Glutamatergic neuron (in vitro differentiated cells): Measurements from ENCODE around the gene PRKD3. TPM values are rescaled to one million over a fixed set of nuclear protein-coding genes. Genes with fewer than 3 reads are reported as not detected.

Source experiments
- DNase-seq: peaks from one replicate; pipeline ENCODE4 v3.0.0; 2022
- H3K27ac Mint-ChIP-seq: one replicate; pipeline ENCODE4 v1.8.0; 2020; ENCODE audit warnings: mild to moderate bottlenecking, mixed read lengths, inconsistent platforms; ENCODE audit not compliant: unreplicated experiment
- H3K27me3 Mint-ChIP-seq: one replicate; pipeline ENCODE4 v1.8.0; 2020; ENCODE audit warnings: mild to moderate bottlenecking, moderate library complexity, mixed read lengths, inconsistent platforms; ENCODE audit not compliant: unreplicated experiment
- H3K36me3 Mint-ChIP-seq: one replicate; pipeline ENCODE4 v1.8.0; 2020; ENCODE audit warnings: mild to moderate bottlenecking, mixed read lengths, inconsistent platforms; ENCODE audit not compliant: unreplicated experiment
- H3K4me1 Mint-ChIP-seq: one replicate; pipeline ENCODE4 v1.8.0; 2020; ENCODE audit warnings: mild to moderate bottlenecking, low read depth, mixed read lengths, inconsistent platforms; ENCODE audit not compliant: unreplicated experiment
- H3K4me3 Mint-ChIP-seq: one replicate; pipeline ENCODE4 v1.8.0; 2020; ENCODE audit warnings: mild to moderate bottlenecking, mixed read lengths, inconsistent platforms; ENCODE audit not compliant: unreplicated experiment
- H3K9me3 Mint-ChIP-seq: one replicate; pipeline ENCODE4 v1.8.0; 2020; ENCODE audit warnings: mild to moderate bottlenecking, moderate library complexity, mixed read lengths, inconsistent platforms; ENCODE audit not compliant: unreplicated experiment
- CTCF ChIP-seq: fragments of 200-600 bp; sonication (generic); IDR thresholded peaks from one replicate; pipeline ENCODE4 v1.5.0; 2021; ENCODE audit not compliant: partially characterized antibody, unreplicated experiment
- total RNA-seq: library from RNA; stranded (reverse); fragmentation: NEBNext Ultra II Directional; extraction: Animal tissue kit (Norgen Biotek cat#: 25700); gene quantifications from one replicate; pipeline ENCODE4 v1.2.1, GENCODE V29; 2021; ENCODE audit not compliant: unreplicated experiment

The PRKD3 gene
- total RNA-seq, 1 donor from 2014 or later = 47.9 TPM

GRCh38 chr2:37354531-37354930 is 29.9 kb upstream of the PRKD3 start:
- Mint-ChIP-seq H3K4me3 (no peak overlapping the region), H3K36me3 (no peaks in the 10 kb centered on the region), H3K27ac (no peak overlapping the region), H3K9me3 (peaks cover 2% of the 10 kb centered on the region), H3K27me3 (no peaks in the 10 kb centered on the region), H3K4me1 (peaks cover 19% of the 10 kb centered on the region)
- TF ChIP-seq CTCF = no peak
- DNase-seq = no peak

GRCh38 chr2:37350034-37350433 is 25.4 kb upstream of the PRKD3 start:
- H3K36me3 Mint-ChIP-seq = no peaks in the 10 kb centered on the region
- peak; percentile 22 for DNase-seq
- H3K4me3 Mint-ChIP-seq = peak overlapping the region; percentile 62
- H3K4me1 Mint-ChIP-seq = peaks cover 23% of the 10 kb centered on the region
- H3K9me3 Mint-ChIP-seq = no peaks in the 10 kb centered on the region
- H3K27me3 Mint-ChIP-seq = peaks cover 6% of the 10 kb centered on the region
- peak overlapping the region; percentile 76 for H3K27ac Mint-ChIP-seq
- TF ChIP-seq CTCF = no peak

GRCh38 chr2:37349231-37349860 is 24.7 kb upstream of the PRKD3 start:
- no peak for DNase-seq
- Mint-ChIP-seq H3K27me3 (peaks cover 6% of the 10 kb centered on the region), H3K36me3 (no peaks in the 10 kb centered on the region), H3K27ac (peak overlapping the region; percentile 43), H3K4me3 (no peak overlapping the region), H3K4me1 (peaks cover 23% of the 10 kb centered on the region), H3K9me3 (peaks cover 1% of the 10 kb centered on the region)
- TF ChIP-seq CTCF = no peak

GRCh38 chr2:37348155-37348554 is 23.5 kb upstream of the PRKD3 start:
- H3K4me1 Mint-ChIP-seq = peaks cover 23% of the 10 kb centered on the region
- no peak for TF ChIP-seq CTCF
- H3K4me3 Mint-ChIP-seq = no peak overlapping the region
- DNase-seq = no peak
- H3K27ac Mint-ChIP-seq = no peak overlapping the region
- H3K27me3 Mint-ChIP-seq = peaks cover 9% of the 10 kb centered on the region
- no peaks in the 10 kb centered on the region for H3K36me3 Mint-ChIP-seq
- peaks cover 2% of the 10 kb centered on the region for H3K9me3 Mint-ChIP-seq

- Mint-ChIP-seq H3K9me3 (peaks cover 2% of the 10 kb centered on the region), H3K4me3 (peak within 1 kb of the TSS; percentile 86), H3K27me3 (peaks cover 9% of the 10 kb centered on the region), H3K36me3 (no peaks in the 10 kb centered on the region), H3K27ac (no peak within 1 kb of the TSS), H3K4me1 (peaks cover 12% of the 10 kb centered on the region)
- DNase-seq = peak; percentile 57
- TF ChIP-seq CTCF = no peak
Measured at GRCh38 chr2:37344453-37345361, 20.1 kb upstream of the PRKD3 start, which contains the start of gene QPCT. TSS of gene QPCT (plus strand) at chr2:37344630. CDS start at chr2:37344732, 102 bp downstream.
